Measurements from ENCODE around the gene OGFR. TPM values are rescaled to one million over a fixed set of nuclear protein-coding genes. Genes with fewer than 3 reads are reported as not detected.

OGFR gene
- total RNA-seq, 3 donors from 2014 or later: 39.3 to 63.1 (median 48.5) TPM

GRCh38 chr20:62829231-62830230 is 24.9 kb downstream of the OGFR start:
- no peak for ATAC-seq

GRCh38 chr20:62830251-62830650 is 25.6 kb downstream of the OGFR start:
- ATAC-seq (no peak), DNase-seq (peak in 1 of 3 donors; percentile 31)
- intact Hi-C loops (cut with DNase I, micrococcal nuclease): no loop called here
- no peak overlapping the region for H3K4me3 ChIP-seq
- H3K9me3 ChIP-seq: no peaks in the 10 kb centered on the region
- H3K36me3 ChIP-seq (ENCODE audit: low read depth): no peaks in the 10 kb centered on the region
- TF ChIP-seq CTCF (IDR thresholded peaks at IDR 0.05): no peak
- H3K4me1 ChIP-seq (ENCODE audit: low read depth): peaks cover 24% of the 10 kb centered on the region

More at GRCh38 chr20:62829231-62830230, 24.9 kb downstream of the OGFR start:
- no peaks in the 10 kb centered on the region for H3K9me3 ChIP-seq
- H3K36me3 ChIP-seq (ENCODE audit: low read depth): no peaks in the 10 kb centered on the region
- no peak overlapping the region for H3K4me3 ChIP-seq
- TF ChIP-seq CTCF (IDR thresholded peaks at IDR 0.05): no peak
- intact Hi-C loops (cut with DNase I, micrococcal nuclease): no loop called here
- DNase-seq: peak in 1 of 3 donors; percentile 30
- H3K4me1 ChIP-seq (ENCODE audit: low read depth): peaks cover 27% of the 10 kb centered on the region

GRCh38 chr20:62830821-62831220 is 26.2 kb downstream of the OGFR start:
- no peak overlapping the region for H3K4me3 ChIP-seq
- no peaks in the 10 kb centered on the region for H3K36me3 ChIP-seq (ENCODE audit: low read depth)
- ATAC-seq (peak; percentile 24), DNase-seq (peak in 1 of 3 donors; percentile 45)
- H3K9me3 ChIP-seq: no peaks in the 10 kb centered on the region
- no peak for TF ChIP-seq CTCF (IDR thresholded peaks at IDR 0.05)
- intact Hi-C loops (cut with DNase I, micrococcal nuclease): no loop called here
- H3K4me1 ChIP-seq (ENCODE audit: low read depth): peaks cover 24% of the 10 kb centered on the region

- Histone ChIP-seq H3K9me3 (no peaks in the 10 kb centered on the region), H3K4me3 (no peak overlapping the region), H3K4me1 (ENCODE audit: low read depth) (peaks cover 24% of the 10 kb centered on the region), H3K36me3 (ENCODE audit: low read depth) (no peaks in the 10 kb centered on the region)
- intact Hi-C loops (cut with DNase I, micrococcal nuclease): no loop called here
- DNase-seq (peak in 2 of 3 donors; percentile 79 to 81), ATAC-seq (peak; percentile 79)
- TF ChIP-seq CTCF (IDR thresholded peaks at IDR 0.05): no peak
Measured at GRCh38 chr20:62831361-62831788, 26.7 kb downstream of the OGFR start.

GRCh38 chr20:62831854-62832211 is 27.2 kb downstream of the OGFR start:
- Histone ChIP-seq H3K9me3 (no peaks in the 10 kb centered on the region), H3K36me3 (ENCODE audit: low read depth) (no peaks in the 10 kb centered on the region), H3K4me3 (no peak overlapping the region), H3K4me1 (ENCODE audit: low read depth) (peaks cover 24% of the 10 kb centered on the region)
- DNase-seq (no peak), ATAC-seq (peak; percentile 16)
- intact Hi-C loops (cut with DNase I, micrococcal nuclease): no loop called here
- TF ChIP-seq CTCF (IDR thresholded peaks at IDR 0.05): no peak
